ENCODE results near the gene FRMPD4.

Gene FRMPD4

GRCh38 chrX:12301288-12301687, 163.0 kb downstream of the FRMPD4 start:
- DNase-seq (ENCODE audit: low spot score), result no peak

GRCh38 chrX:12304261-12304660, 166.0 kb downstream of the FRMPD4 start:
- DNase-seq (ENCODE audit: low spot score), result no peak

- DNase-seq (ENCODE audit: low spot score), result no peak
Observed at GRCh38 chrX:12307961-12308360, 169.7 kb downstream of the FRMPD4 start.

- no peak for DNase-seq (ENCODE audit: low spot score)
Observed at GRCh38 chrX:12308420-12308819, 170.1 kb downstream of the FRMPD4 start.

- no peak for DNase-seq (ENCODE audit: low spot score)
Observed at GRCh38 chrX:12309040-12309743, 170.9 kb downstream of the FRMPD4 start.

GRCh38 chrX:12309744-12310076, 171.4 kb downstream of the FRMPD4 start:
- DNase-seq (ENCODE audit: low spot score), result no peak

GRCh38 chrX:12314651-12315050, 176.4 kb downstream of the FRMPD4 start:
- no peak for DNase-seq (ENCODE audit: low spot score)

GRCh38 chrX:12315526-12315925, 177.3 kb downstream of the FRMPD4 start:
- DNase-seq (ENCODE audit: low spot score), result no peak

GRCh38 chrX:12319003-12319519, 180.8 kb downstream of the FRMPD4 start:
- DNase-seq (ENCODE audit: low spot score), result no peak

GRCh38 chrX:12319992-12320391, 181.7 kb downstream of the FRMPD4 start:
- no peak for DNase-seq (ENCODE audit: low spot score)

- DNase-seq (ENCODE audit: low spot score), result no peak
Observed at GRCh38 chrX:12322031-12322430, 183.8 kb downstream of the FRMPD4 start.

- no peak for DNase-seq (ENCODE audit: low spot score)
Observed at GRCh38 chrX:12325171-12325570, 186.9 kb downstream of the FRMPD4 start.

GRCh38 chrX:12327836-12328235, 189.6 kb downstream of the FRMPD4 start:
- DNase-seq (ENCODE audit: low spot score), result no peak

- no peak for DNase-seq (ENCODE audit: low spot score)
Observed at GRCh38 chrX:12329476-12329875, 191.2 kb downstream of the FRMPD4 start.

- no peak for DNase-seq (ENCODE audit: low spot score)
Observed at GRCh38 chrX:12330841-12331240, 192.6 kb downstream of the FRMPD4 start.

GRCh38 chrX:12332786-12333347, 194.6 kb downstream of the FRMPD4 start:
- DNase-seq (ENCODE audit: low spot score), result no peak

- no peak for DNase-seq (ENCODE audit: low spot score)
Observed at GRCh38 chrX:12339921-12340320, 201.6 kb downstream of the FRMPD4 start.

- no peak for DNase-seq (ENCODE audit: low spot score)
Observed at GRCh38 chrX:12344954-12345353, 206.7 kb downstream of the FRMPD4 start.

- no peak for DNase-seq (ENCODE audit: low spot score)
Observed at GRCh38 chrX:12349201-12349600, 210.9 kb downstream of the FRMPD4 start.

- no peak for DNase-seq (ENCODE audit: low spot score)
Observed at GRCh38 chrX:12352922-12353321, 214.6 kb downstream of the FRMPD4 start.

- no peak for DNase-seq (ENCODE audit: low spot score)
Observed at GRCh38 chrX:12360383-12360782, 222.1 kb downstream of the FRMPD4 start.

- no peak for DNase-seq (ENCODE audit: low spot score)
Observed at GRCh38 chrX:12360986-12361598, 222.8 kb downstream of the FRMPD4 start.

- no peak for DNase-seq (ENCODE audit: low spot score)
Observed at GRCh38 chrX:12363216-12363615, 224.9 kb downstream of the FRMPD4 start.

- DNase-seq (ENCODE audit: low spot score), result no peak
Observed at GRCh38 chrX:12366440-12366839, 228.2 kb downstream of the FRMPD4 start.
